NCI-H128 (cell line): ENCODE results near the gene TMEM178B.

Experiments
- DNase-seq: peaks from one replicate; lab custom pipeline; 2025; ENCODE audit not compliant: unreplicated experiment; lab: John Stamatoyannopoulos, UW

TMEM178B gene

GRCh38 chr7:141511676-141512396, 438.0 kb downstream of the TMEM178B start:
- DNase-seq = no peak

DNA sequence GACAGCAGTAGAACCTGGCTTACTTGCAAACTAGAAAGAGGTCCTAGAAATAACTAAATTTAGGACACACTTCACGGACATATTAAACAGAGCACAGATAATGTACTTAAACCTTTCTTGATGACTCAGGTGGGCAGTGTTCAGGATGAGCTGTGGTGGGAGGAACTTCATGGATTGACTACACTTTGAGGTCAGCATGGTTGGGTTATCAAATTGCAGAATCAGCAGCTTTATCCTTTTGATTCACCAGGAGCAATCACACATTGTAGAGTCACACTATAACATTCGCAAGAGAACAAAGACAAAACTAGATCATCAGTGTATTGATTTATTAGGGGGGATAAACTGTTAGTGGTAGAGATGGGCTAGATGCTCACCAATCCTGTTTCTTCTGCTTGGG, 438.7 kb downstream of the TMEM178B start:
- no peak for DNase-seq

DNA sequence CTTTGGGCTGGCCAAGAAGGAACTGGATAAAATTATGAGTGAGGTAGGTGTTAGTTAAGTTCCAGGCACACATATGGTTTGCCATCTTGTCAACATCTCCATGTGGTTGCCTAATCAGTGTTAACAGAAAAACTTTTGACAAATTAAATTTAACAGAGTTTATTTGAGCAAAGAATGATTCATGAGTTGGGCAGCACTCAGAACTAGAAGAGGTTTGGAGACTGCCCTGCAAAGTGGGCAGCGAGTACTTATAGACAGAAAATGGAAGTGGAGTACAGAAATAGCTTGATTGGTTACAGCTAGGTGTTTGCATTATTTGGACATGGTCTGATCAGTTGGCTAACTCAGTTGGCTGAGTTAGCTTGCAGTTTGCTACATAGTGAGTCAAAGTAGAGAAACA, 439.9 kb downstream of the TMEM178B start:
- no peak for DNase-seq

DNA sequence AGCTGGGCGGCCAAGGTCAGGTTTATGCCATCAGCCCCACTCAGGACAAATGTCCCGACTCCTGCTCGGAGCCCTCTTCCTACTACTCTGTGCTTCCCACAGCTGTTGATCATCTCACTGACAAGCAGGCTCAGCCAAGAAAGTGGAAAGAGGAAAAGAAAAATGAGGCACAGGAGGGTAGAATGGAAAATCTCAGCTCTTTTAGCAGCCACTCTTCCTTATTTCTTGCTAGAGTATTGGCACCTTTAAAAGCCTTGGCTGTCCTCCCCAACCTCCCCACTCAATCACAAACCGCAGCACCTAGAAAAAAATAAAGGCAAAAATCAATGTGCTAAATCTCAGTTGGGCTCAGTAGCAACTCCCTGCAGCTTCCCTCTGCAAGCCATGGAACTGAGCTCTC, 442.1 kb downstream of the TMEM178B start:
- no peak for DNase-seq

GRCh38 chr7:141519623-141520022, 445.8 kb downstream of the TMEM178B start:
- no peak for DNase-seq

DNA sequence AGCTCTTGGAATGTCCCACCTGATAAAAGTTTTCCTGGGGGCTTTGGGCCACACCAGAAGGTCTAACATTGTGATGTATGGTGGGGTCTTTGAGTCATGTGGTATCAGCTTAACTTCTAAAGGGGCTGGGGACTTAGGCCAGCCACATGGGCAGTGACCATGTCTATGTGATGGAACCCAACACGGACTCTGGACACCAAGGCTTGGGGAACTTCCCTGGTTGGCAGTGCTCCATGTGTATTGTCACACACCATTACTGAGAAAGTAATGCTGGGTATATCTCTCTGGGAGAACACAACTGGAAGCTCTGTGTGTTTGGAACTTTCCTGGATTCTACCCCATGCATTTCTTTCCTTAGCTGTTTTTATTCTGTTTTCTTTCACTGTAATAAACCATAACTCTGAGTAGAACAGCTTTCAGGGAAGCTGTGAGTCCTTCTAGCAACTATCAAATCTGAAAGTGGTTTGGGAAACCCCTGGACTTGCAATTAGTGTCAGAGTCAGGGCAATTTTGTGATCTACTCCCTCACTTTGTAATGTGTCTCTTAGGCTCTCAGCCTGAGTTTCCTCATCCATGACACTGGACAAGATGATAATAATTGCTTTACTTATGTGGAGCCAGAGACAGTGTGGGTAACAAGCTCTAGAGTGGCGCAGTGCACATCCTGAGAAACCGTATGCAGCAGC, 448.9 kb downstream of the TMEM178B start:
- no peak for DNase-seq

DNA sequence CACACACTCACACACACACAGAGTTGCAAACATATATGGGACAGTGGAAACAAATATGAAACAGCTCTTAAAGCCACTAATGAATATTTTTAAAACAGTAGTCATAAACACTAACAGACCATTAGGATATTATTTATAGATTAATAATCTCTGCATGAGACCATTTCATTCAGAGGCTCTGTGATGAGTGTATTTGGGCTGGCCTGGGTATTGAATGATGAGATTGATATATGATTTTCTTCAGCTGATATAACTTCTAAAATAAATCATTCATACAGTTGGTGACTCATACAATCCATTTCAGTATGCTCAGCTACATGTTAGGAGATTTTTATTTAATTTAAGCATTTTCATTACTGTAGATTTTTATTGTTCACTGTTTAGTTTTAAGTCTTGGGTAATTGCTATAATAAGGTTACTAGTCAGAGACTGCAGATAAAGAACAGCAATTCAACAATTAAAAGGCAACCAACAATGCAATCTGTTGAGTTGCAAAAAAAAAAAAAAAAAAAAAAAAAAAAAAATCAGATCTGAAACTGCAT, 452.2 kb downstream of the TMEM178B start:
- no peak for DNase-seq

DNA sequence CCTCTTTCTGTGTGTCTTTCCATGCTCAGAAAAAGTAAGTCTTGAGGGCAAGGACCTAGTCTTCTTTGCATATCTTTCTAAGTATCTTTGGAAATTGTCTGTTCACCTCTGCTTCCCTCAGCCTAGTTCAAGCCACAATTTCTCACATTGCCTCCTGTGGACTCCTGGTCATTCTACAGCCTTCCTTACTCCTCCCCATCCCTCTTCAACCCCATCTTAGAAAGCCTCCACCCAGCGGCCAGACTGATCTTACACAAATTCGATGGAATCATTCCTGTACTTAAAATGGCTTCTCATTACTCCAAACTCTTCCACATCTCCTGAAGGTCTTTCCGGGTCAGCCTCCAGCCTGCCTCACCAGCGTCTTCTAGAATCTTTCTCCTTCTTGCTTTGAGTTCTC, 453.2 kb downstream of the TMEM178B start:
- DNase-seq = no peak

GRCh38 chr7:141528399-141528798, 454.5 kb downstream of the TMEM178B start:
- no peak for DNase-seq
